H9 (cell line): ENCODE results near the gene PSTK. TPM values are rescaled to one million over a fixed set of nuclear protein-coding genes. Genes with fewer than 3 reads are reported as not detected.

Source experiments
- DNase-seq: peaks from one replicate; pipeline ENCODE4 v3.0.0-alpha.2; 2017
- H2AFZ ChIP-seq: one replicate; pipeline ENCODE4 v1.6.1; 2013; ENCODE audit warnings: mild to moderate bottlenecking, low read length, control low read depth, moderate library complexity
- H2AK5ac ChIP-seq: 2 replicates; pipeline ENCODE4 v1.6.1; 2013; ENCODE audit warnings: low read length, control low read depth, mixed read lengths; ENCODE audit not compliant: insufficient read length
- H2BK120ac ChIP-seq: one replicate; pipeline ENCODE4 v1.6.1; 2013; ENCODE audit warnings: low read depth, mild to moderate bottlenecking, low read length, control low read depth, inconsistent platforms; ENCODE audit not compliant: poor library complexity, severe bottlenecking
- H2BK12ac ChIP-seq: 2 replicates; pipeline ENCODE4 v1.6.1; 2013; ENCODE audit warnings: low read length, control low read depth, mixed read lengths, low read depth; ENCODE audit not compliant: insufficient read length
- H2BK15ac ChIP-seq: 2 replicates; pipeline ENCODE4 v1.6.1; 2013; ENCODE audit warnings: low read depth, low read length, control low read depth
- H2BK20ac ChIP-seq: one replicate; pipeline ENCODE4 v1.6.1; 2013; ENCODE audit warnings: low read depth, mild to moderate bottlenecking, low read length, control low read depth, inconsistent platforms; ENCODE audit not compliant: poor library complexity, severe bottlenecking
- H2BK5ac ChIP-seq: 2 replicates; pipeline ENCODE4 v1.6.1; 2013; ENCODE audit warnings: low read length, control low read depth, mixed read lengths; ENCODE audit not compliant: insufficient read length
- H3K14ac ChIP-seq: 2 replicates; pipeline ENCODE4 v1.6.1; 2013; ENCODE audit warnings: low read length, control low read depth; ENCODE audit not compliant: insufficient read depth
- H3K18ac ChIP-seq: 2 replicates; pipeline ENCODE4 v1.6.1; 2013; ENCODE audit warnings: low read depth, mild to moderate bottlenecking, mixed read lengths, low read length, control low read depth; ENCODE audit not compliant: insufficient read length
- H3K23ac ChIP-seq: 2 replicates; pipeline ENCODE4 v1.6.1; 2013; ENCODE audit warnings: low read length, control low read depth, mixed read lengths, low read depth; ENCODE audit not compliant: insufficient read length
- H3K23me2 ChIP-seq: 2 replicates; pipeline ENCODE4 v1.6.1; 2013; ENCODE audit warnings: low read depth, mild to moderate bottlenecking, mixed read lengths, low read length, control low read depth; ENCODE audit not compliant: insufficient read length, poor library complexity, severe bottlenecking
- H3K27ac ChIP-seq: 2 replicates; pipeline ENCODE4 v1.5.1; 2013; ENCODE audit warnings: low read length, control low read depth, mixed read lengths, low read depth; ENCODE audit not compliant: insufficient read length
- H3K27me3 ChIP-seq: 2 replicates; pipeline ENCODE4 v1.6.1; 2013; ENCODE audit warnings: low read length, control low read depth, inconsistent platforms; ENCODE audit not compliant: insufficient read depth
- H3K4ac ChIP-seq: 2 replicates; pipeline ENCODE4 v1.6.1; 2013; ENCODE audit warnings: low read depth, mild to moderate bottlenecking, control low read depth, inconsistent platforms, low read length, moderate library complexity
- H3K4me1 ChIP-seq: 2 replicates; pipeline ENCODE4 v1.6.1; 2013; ENCODE audit warnings: low read length, control low read depth, inconsistent platforms; ENCODE audit not compliant: insufficient read depth
- H3K4me2 ChIP-seq: 2 replicates; pipeline ENCODE4 v1.6.1; 2013; ENCODE audit warnings: low read length, control low read depth, mixed read lengths; ENCODE audit not compliant: insufficient read length, insufficient read depth
- H3K56ac ChIP-seq: 2 replicates; pipeline ENCODE4 v1.6.1; 2013; ENCODE audit warnings: low read depth, mild to moderate bottlenecking, mixed read lengths, low read length, control low read depth; ENCODE audit not compliant: insufficient read length
- H3K79me1 ChIP-seq: 2 replicates; pipeline ENCODE4 v1.6.1; 2013; ENCODE audit warnings: low read depth, mild to moderate bottlenecking, moderate library complexity, low read length, control low read depth, inconsistent platforms; ENCODE audit not compliant: insufficient read depth, poor library complexity, severe bottlenecking
- H3K79me2 ChIP-seq: 2 replicates; pipeline ENCODE4 v1.6.1; 2013; ENCODE audit warnings: low read length, control low read depth, inconsistent platforms; ENCODE audit not compliant: insufficient read depth
- H3K9ac ChIP-seq: 2 replicates; pipeline ENCODE4 v1.6.1; 2013; ENCODE audit warnings: low read length, control low read depth, mixed read lengths; ENCODE audit not compliant: insufficient read length; ENCODE audit errors: extremely low read depth
- H3K9me3 ChIP-seq: one replicate; pipeline ENCODE4 v1.6.1; 2013; ENCODE audit warnings: low read depth, low read length, inconsistent platforms; ENCODE audit not compliant: control insufficient read depth
- H3T11ph ChIP-seq: one replicate; pipeline ENCODE4 v1.6.1; 2013; ENCODE audit warnings: mild to moderate bottlenecking, low read length, control low read depth, inconsistent platforms
- H4K20me1 ChIP-seq: one replicate; pipeline ENCODE4 v1.6.1; 2013; ENCODE audit not compliant: control insufficient read depth, insufficient read length, insufficient read depth
- H4K5ac ChIP-seq: 2 replicates; pipeline ENCODE4 v1.6.1; 2013; ENCODE audit warnings: low read depth, mild to moderate bottlenecking, mixed read lengths, low read length, control low read depth; ENCODE audit not compliant: insufficient read length
- H4K8ac ChIP-seq: replicated peaks from 2 replicates; pipeline ENCODE4 v1.6.1; 2013; ENCODE audit warnings: low read length, control low read depth, mixed read lengths, low read depth; ENCODE audit not compliant: insufficient read length
- H4K91ac ChIP-seq: 2 replicates; pipeline ENCODE4 v1.6.1; 2013; ENCODE audit warnings: low read depth, mild to moderate bottlenecking, moderate library complexity, mixed read lengths, low read length, control low read depth; ENCODE audit not compliant: insufficient read length
- H3K27ac Mint-ChIP-seq, 3 experiments: 2 replicates in 2 of 3; 3 replicates in 1 of 3; pipeline ENCODE4 v1.8.0; 2020 to 2021; ENCODE audit warnings: mixed read lengths in 3 of 3, mild to moderate bottlenecking in 1 of 3, moderate library complexity in 1 of 3
- H3K27me3 Mint-ChIP-seq: 2 replicates; pipeline ENCODE4 v1.8.0; 2021; ENCODE audit warnings: low read depth, mild to moderate bottlenecking, moderate library complexity, mixed read lengths
- H3K36me3 Mint-ChIP-seq, 3 experiments: 2 replicates in 2 of 3; 3 replicates in 1 of 3; pipeline ENCODE4 v1.8.0; 2020 to 2021; ENCODE audit warnings: low read depth in 3 of 3, mixed read lengths in 3 of 3; ENCODE audit not compliant: insufficient read depth in 1 of 3
- H3K4me1 Mint-ChIP-seq, 2 experiments: 2 replicates each; pipeline ENCODE4 v1.8.0; 2020; ENCODE audit warnings: mixed read lengths in 2 of 2
- H3K4me3 Mint-ChIP-seq, 2 experiments: 2 replicates in 1 of 2; 3 replicates in 1 of 2; pipeline ENCODE4 v1.8.0; 2020 to 2021; ENCODE audit warnings: mild to moderate bottlenecking in 2 of 2, mixed read lengths in 2 of 2, moderate library complexity in 1 of 2
- H3K9me3 Mint-ChIP-seq, 2 experiments: 2 replicates in 1 of 2; 3 replicates in 1 of 2; pipeline ENCODE4 v1.8.0; 2020; ENCODE audit warnings: mild to moderate bottlenecking in 2 of 2, mixed read lengths in 2 of 2, moderate library complexity in 1 of 2
- CTCF ChIP-seq: fragments of 200-600 bp; sonication (generic); conservative IDR thresholded peaks from 3 replicates; pipeline ENCODE4 v1.8.0; 2021; ENCODE audit warnings: antibody characterized with exemption, mild to moderate bottlenecking
- WGBS: extraction: QIAGEN DNeasy Blood & Tissue Kit; methylation state at CpG from one replicate; pipeline ENCODE4 v1.1.7; 2013; ENCODE audit warnings: missing lambda C conversion rate, low lambda C conversion rate, mixed read lengths; ENCODE audit not compliant: insufficient read length; ENCODE audit errors: extremely low coverage; 5-methylcytosine and 5-hydroxymethylcytosine counted together
- total RNA-seq: library from RNA; stranded (reverse); gene quantifications from 2 replicates; pipeline ENCODE4 v1.2.1, GENCODE V29; 2021

The PSTK gene
- total RNA-seq, 1 experiment from 2014 or later = 8.0 TPM

- Histone ChIP-seq H4K20me1 (no peaks in the 10 kb centered on the region), H3K27me3 (no peaks in the 10 kb centered on the region; the same call in 1 of the 2 replicates), H4K8ac (no peak overlapping the region), H2BK15ac (no peak overlapping the region), H3T11ph (no peak overlapping the region), H2BK20ac (no peak overlapping the region), H3K4me2 (no peak overlapping the region), H3K27ac (no peak overlapping the region), H2BK120ac (no peak overlapping the region), H3K9ac (no peak overlapping the region), H3K9me3 (no peaks in the 10 kb centered on the region), H2AFZ (no peak overlapping the region), H3K56ac (no peak overlapping the region), H3K18ac (no peak overlapping the region), H2BK12ac (no peak overlapping the region), H2BK5ac (no peak overlapping the region), H3K79me1 (no peaks in the 10 kb centered on the region), H3K4me1 (no peaks in the 10 kb centered on the region), H4K91ac (no peak overlapping the region), H2AK5ac (no peak overlapping the region), H4K5ac (no peak overlapping the region), H3K79me2 (no peaks in the 10 kb centered on the region), H3K14ac (no peak overlapping the region), H3K23me2 (no peaks in the 10 kb centered on the region), H3K23ac (no peak overlapping the region), H3K4ac (no peak overlapping the region)
- Mint-ChIP-seq H3K4me1 (peaks cover 4 to 11% of the 10 kb centered on the region in 2 experiments), H3K4me3 (no peak overlapping the region), H3K27me3 (no peaks in the 10 kb centered on the region), H3K27ac (no peak overlapping the region), H3K36me3 (peaks cover 3 to 24% (median 22%) of the 10 kb centered on the region in 3 experiments; a peak in 5 of 7 replicates), H3K9me3 (no peaks in the 10 kb centered on the region)
- WGBS = no CpG with 5 or more reads among the region's 3 CpGs
- TF ChIP-seq CTCF = no peak
- DNase-seq = no peak
Measured at GRCh38 chr10:122999347-122999746, 19.1 kb downstream of the PSTK start.
